HG02884 (cell line): ENCODE measurements around the gene SERBP1.
"Not testable (repeated sequence)": the region's sequence is repeated elsewhere in the genome, so short reads cannot be mapped to it uniquely, and the experiment has no call there.

Experiments
- ATAC-seq: cut with Tn5 transposase; IDR thresholded peaks from one replicate; pipeline ENCODE4 v1.9.1; 2021; ENCODE audit warnings: mild to moderate bottlenecking, moderate library complexity; ENCODE audit not compliant: unreplicated experiment

The SERBP1 gene

GRCh38 chr1:67430358-67431155, at the start of gene SERBP1:
Gene SERBP1 (minus strand): TSS chr1:67430402. CDS start chr1:67430300, 102 bp downstream.
- peak; percentile 87 for ATAC-seq

GRCh38 chr1:67479146-67479891, 49.1 kb upstream of the SERBP1 start:
- ATAC-seq, result no peak

GRCh38 chr1:67476906-67477305, 46.7 kb upstream of the SERBP1 start:
- no peak for ATAC-seq

- ATAC-seq, result no peak
Measured at GRCh38 chr1:67476006-67476482, 45.8 kb upstream of the SERBP1 start.

GRCh38 chr1:67472056-67472455, 41.9 kb upstream of the SERBP1 start:
- no peak for ATAC-seq

GRCh38 chr1:67469431-67469830, 39.2 kb upstream of the SERBP1 start:
- ATAC-seq, result no peak

- no peak for ATAC-seq
Measured at GRCh38 chr1:67468066-67468718, 38.0 kb upstream of the SERBP1 start.

GRCh38 chr1:67465375-67465774, 35.2 kb upstream of the SERBP1 start:
- ATAC-seq, result no peak

- no peak for ATAC-seq
Measured at GRCh38 chr1:67464746-67465145, 34.5 kb upstream of the SERBP1 start.

- ATAC-seq, result no peak
Measured at GRCh38 chr1:67464058-67464457, 33.9 kb upstream of the SERBP1 start.

- no peak for ATAC-seq
Measured at GRCh38 chr1:67463298-67463955, 33.2 kb upstream of the SERBP1 start.

GRCh38 chr1:67460676-67461500, 30.7 kb upstream of the SERBP1 start:
- no peak for ATAC-seq

GRCh38 chr1:67459068-67459467, 28.9 kb upstream of the SERBP1 start:
- no peak for ATAC-seq

GRCh38 chr1:67458663-67459062, 28.5 kb upstream of the SERBP1 start:
- ATAC-seq, result no peak

- no peak for ATAC-seq
Measured at GRCh38 chr1:67457247-67457646, 27.0 kb upstream of the SERBP1 start.

- ATAC-seq, result no peak
Measured at GRCh38 chr1:67451815-67452214, 21.6 kb upstream of the SERBP1 start.

- no peak for ATAC-seq
Measured at GRCh38 chr1:67451356-67451755, 21.2 kb upstream of the SERBP1 start.

- no peak for ATAC-seq
Measured at GRCh38 chr1:67446893-67447292, 16.7 kb upstream of the SERBP1 start.

- not testable (repeated sequence) for ATAC-seq
Measured at GRCh38 chr1:67446014-67446413, 15.8 kb upstream of the SERBP1 start.

- ATAC-seq, result peak; percentile 71
Measured at GRCh38 chr1:67441739-67442281, 11.6 kb upstream of the SERBP1 start.
